Measurements from ENCODE around the gene TMEM52.

- TF ChIP-seq MAX (IDR thresholded peaks at IDR 0.05; ENCODE audit: insufficient read depth, insufficient read length) (no peak), CTCF (IDR thresholded peaks at IDR 0.05; ENCODE audit: extremely low read depth in 1 of 2, insufficient read depth in 1 of 2, low read depth in 1 of 2, low read length in 2 of 2) (no peak), MYC (IDR thresholded peaks at IDR 0.05; ENCODE audit: low read depth, low read length) (no peak), EZH2 (IDR thresholded peaks at IDR 0.05; ENCODE audit: borderline replicate concordance, low read depth, low read length, severe bottlenecking) (no peak), POLR2A (IDR thresholded peaks at IDR 0.05; ENCODE audit: low read depth, low read length) (no peak), GATA2 (IDR thresholded peaks at IDR 0.05; ENCODE audit: insufficient read depth, insufficient read length, low read depth, low read length) (no peak), JUN (IDR thresholded peaks at IDR 0.05; ENCODE audit: borderline replicate concordance, insufficient read depth, insufficient read length, low read depth) (no peak), POLR2AphosphoS5 (IDR thresholded peaks at IDR 0.05; ENCODE audit: insufficient read depth, low read depth, low read length) (no peak)
Observed at GRCh38 chr1:1963570-1963969, 44.5 kb upstream of the TMEM52 start.
